ENCODE results near the gene ANKRD12. TPM values are rescaled to one million over a fixed set of nuclear protein-coding genes. Genes with fewer than 3 reads are reported as not detected.

The ANKRD12 gene
- total RNA-seq, 4 donors from 2014 or later: 43.5 to 59.7 (median 52.7) TPM

DNA sequence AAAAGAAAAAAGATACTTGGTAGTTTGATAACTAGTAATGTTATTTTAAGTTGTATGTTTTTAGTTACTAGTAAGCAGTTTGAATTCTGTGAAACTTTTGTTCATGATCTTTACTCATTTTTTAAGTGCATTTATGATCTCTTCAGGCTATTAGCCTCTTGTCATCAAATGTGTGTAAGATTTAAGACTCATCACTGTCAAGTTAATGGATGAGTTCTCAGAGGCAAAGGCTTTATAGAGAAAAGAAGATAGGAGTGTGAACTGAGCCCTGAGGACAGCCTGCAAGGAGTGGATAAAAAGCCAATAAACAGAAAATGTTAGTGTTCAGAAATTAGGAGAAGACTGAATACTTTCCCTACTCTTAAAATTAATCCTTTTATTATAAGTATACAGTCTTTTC, 20.6 kb upstream of the ANKRD12 start:
- H3K27ac ChIP-seq: peak overlapping the region in 3 of 4 donors; percentile 86 to 95 (median 89)
- peaks cover 0 to 92% (median 72%) of the 10 kb centered on the region in 4 donors for H3K4me1 ChIP-seq
- no peak overlapping the region for H3K4me3 ChIP-seq

DNA sequence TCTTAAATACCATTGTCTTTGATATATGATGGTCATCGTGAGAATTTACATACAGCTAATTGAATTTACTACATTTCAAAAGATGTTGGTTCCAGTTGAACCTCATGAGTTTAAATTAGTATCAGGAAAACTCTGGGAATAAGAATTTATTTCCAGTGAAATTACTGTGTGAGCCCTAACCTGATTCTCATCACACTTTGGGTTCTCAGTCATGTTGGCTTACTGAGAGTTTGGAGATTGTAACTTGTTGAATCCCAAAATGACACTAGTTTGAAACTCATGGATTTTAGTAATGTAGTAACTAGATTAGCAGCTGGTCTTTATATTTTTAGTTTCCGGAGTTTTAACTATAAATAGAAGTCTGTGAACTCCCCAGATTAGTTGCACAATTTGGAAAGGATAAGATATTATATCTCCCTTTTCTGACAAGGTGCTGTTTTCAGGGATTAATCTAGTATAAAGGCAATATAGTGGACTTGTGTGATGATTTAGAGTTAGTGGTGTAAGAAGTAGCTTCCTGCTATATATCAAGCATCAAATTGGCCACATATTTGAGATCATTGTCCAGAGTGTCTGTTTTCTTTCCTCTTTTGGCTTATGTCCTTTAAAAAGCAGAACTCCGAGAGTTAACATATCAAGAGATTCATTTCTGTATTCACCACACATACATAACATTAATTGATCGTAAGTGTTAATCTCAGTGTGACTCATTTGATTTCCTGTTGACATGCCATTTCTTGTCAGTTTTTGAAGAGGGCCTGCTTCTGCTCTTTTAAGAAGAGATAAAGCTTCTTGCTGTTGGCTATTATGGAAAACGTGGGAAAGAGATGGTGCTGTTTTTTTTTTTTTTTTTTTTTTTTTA, 18.4 kb upstream of the ANKRD12 start:
- no peak for TF ChIP-seq POLR2A (IDR thresholded peaks at IDR 0.05)
- TF ChIP-seq EP300 (IDR thresholded peaks at IDR 0.05): peak in 1 of 2 donors; percentile 16
- TF ChIP-seq, protein P1, sequence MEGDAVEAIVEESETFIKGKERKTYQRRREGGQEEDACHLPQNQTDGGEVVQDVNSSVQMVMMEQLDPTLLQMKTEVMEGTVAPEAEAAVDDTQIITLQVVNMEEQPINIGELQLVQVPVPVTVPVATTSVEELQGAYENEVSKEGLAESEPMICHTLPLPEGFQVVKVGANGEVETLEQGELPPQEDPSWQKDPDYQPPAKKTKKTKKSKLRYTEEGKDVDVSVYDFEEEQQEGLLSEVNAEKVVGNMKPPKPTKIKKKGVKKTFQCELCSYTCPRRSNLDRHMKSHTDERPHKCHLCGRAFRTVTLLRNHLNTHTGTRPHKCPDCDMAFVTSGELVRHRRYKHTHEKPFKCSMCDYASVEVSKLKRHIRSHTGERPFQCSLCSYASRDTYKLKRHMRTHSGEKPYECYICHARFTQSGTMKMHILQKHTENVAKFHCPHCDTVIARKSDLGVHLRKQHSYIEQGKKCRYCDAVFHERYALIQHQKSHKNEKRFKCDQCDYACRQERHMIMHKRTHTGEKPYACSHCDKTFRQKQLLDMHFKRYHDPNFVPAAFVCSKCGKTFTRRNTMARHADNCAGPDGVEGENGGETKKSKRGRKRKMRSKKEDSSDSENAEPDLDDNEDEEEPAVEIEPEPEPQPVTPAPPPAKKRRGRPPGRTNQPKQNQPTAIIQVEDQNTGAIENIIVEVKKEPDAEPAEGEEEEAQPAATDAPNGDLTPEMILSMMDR (IDR thresholded peaks at IDR 0.05): no peak
- 38 to 40% methylated on average over 5 of the region's 5 CpGs for WGBS, 2 donors
- Histone ChIP-seq H3K36me3 (peaks cover 0 to 6% (median 0%) of the 10 kb centered on the region in 3 donors), H3K27ac (peak overlapping the region in 3 of 4 donors; percentile 86 to 95 (median 89)), H3K4me3 (peak overlapping the region in 1 of 4 donors; percentile 4), H3K4me1 (peaks cover 0 to 97% (median 66%) of the 10 kb centered on the region in 4 donors), H3K27me3 (no peaks in the 10 kb centered on the region), H3K9me3 (no peaks in the 10 kb centered on the region)
- no peak for DNase-seq (ENCODE audit: low spot score in 2 of 2)

More for the DNA sequence above, 20.6 kb upstream of the ANKRD12 start:
- Histone ChIP-seq H3K36me3 (no peaks in the 10 kb centered on the region), H3K27me3 (no peaks in the 10 kb centered on the region), H3K9me3 (no peaks in the 10 kb centered on the region)
- TF ChIP-seq POLR2A (IDR thresholded peaks at IDR 0.05) (no peak), EP300 (IDR thresholded peaks at IDR 0.05) (no peak)
- TF ChIP-seq, protein P1 (IDR thresholded peaks at IDR 0.05): no peak
- no peak for DNase-seq (ENCODE audit: low spot score in 2 of 2)

DNA sequence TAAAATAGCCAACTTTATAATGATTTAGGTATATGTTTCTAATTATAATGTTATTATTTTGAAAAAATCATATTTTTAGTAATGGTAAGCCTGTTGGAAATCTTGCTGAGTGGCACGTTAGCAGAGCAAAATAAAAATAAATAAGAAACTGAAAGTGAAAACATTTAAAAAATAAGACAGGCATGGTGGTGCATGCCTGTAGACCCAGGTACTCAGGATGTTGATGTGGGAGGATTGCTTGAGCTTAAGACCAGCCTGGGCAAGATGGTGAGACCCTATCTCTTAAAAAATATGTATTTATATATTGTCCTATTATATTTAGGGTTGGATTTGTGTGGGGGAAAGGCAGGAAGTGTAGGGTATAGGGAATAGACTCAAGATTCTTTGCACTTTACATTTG, 15.8 kb upstream of the ANKRD12 start:
- peak overlapping the region in 2 of 4 donors; percentile 51 to 89 for H3K27ac ChIP-seq

DNA sequence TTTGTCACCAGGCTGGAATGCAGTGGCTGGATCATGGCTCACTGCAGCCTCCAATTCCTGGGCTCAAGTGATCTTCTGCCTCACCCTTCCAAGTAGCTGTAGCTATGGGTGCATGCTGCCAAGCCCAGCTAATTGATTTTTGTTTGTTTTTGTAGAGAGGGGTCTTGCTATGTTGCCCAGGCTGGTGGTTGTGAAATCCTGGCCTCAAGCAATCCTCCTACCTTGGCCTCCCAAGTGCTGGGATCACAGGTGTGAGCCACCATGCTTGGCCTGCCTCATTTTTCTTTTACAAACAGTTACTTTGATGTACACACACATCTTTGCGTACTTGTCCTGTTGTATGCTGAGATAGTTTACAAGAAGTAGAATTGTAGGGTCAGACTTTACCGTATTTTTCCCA, 13.1 kb upstream of the ANKRD12 start:
- no peak for DNase-seq (ENCODE audit: low spot score in 2 of 2)
- Histone ChIP-seq H3K27me3 (no peaks in the 10 kb centered on the region), H3K27ac (no peak overlapping the region), H3K36me3 (peaks cover 0 to 52% (median 5%) of the 10 kb centered on the region in 3 donors), H3K9me3 (no peaks in the 10 kb centered on the region), H3K4me3 (no peak overlapping the region), H3K4me1 (peaks cover 0 to 55% (median 20%) of the 10 kb centered on the region in 4 donors)
- WGBS, 2 donors: 96 to 98% methylated on average over 2 of the region's 2 CpGs
- TF ChIP-seq EP300 (IDR thresholded peaks at IDR 0.05) (no peak), POLR2A (IDR thresholded peaks at IDR 0.05) (no peak)
- TF ChIP-seq, protein P1 (IDR thresholded peaks at IDR 0.05): no peak

More for the DNA sequence above, 15.8 kb upstream of the ANKRD12 start:
- Histone ChIP-seq H3K4me3 (no peak overlapping the region), H3K9me3 (no peaks in the 10 kb centered on the region), H3K4me1 (peaks cover 0 to 71% (median 46%) of the 10 kb centered on the region in 4 donors), H3K27me3 (no peaks in the 10 kb centered on the region), H3K36me3 (peaks cover 0 to 28% (median 0%) of the 10 kb centered on the region in 3 donors)
- 21 to 25% methylated on average over 1 of the region's 1 CpG for WGBS, 2 donors
- no peak for DNase-seq (ENCODE audit: low spot score in 2 of 2)
- TF ChIP-seq POLR2A (IDR thresholded peaks at IDR 0.05) (no peak), EP300 (IDR thresholded peaks at IDR 0.05) (no peak)
- TF ChIP-seq, protein P1 (IDR thresholded peaks at IDR 0.05): no peak

DNA sequence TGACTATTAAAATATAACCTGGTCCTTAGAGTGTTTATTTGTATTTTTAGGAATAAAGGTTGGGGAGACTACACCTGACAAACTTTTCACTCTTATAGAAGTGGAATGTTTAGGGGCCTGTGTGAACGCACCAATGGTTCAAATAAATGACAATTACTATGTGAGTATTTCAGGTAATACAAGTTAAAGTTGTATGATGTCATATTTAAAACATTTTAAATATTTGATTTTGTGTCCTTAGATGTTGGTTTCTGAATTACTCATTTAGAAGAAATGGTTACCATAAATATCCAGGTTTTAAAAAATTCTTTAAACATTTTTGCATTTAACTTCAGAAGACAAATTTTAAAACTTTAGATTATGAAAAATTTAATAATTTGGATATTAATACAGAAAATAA, 11.8 kb upstream of the ANKRD12 start:
- 93 to 95% methylated on average over 1 of the region's 1 CpG for WGBS, 2 donors
- Histone ChIP-seq H3K27me3 (no peaks in the 10 kb centered on the region), H3K4me3 (no peak overlapping the region), H3K27ac (no peak overlapping the region), H3K4me1 (peaks cover 0 to 42% (median 8%) of the 10 kb centered on the region in 4 donors), H3K36me3 (peaks cover 0 to 65% (median 5%) of the 10 kb centered on the region in 3 donors), H3K9me3 (no peaks in the 10 kb centered on the region)
- no peak for TF ChIP-seq EP300 (IDR thresholded peaks at IDR 0.05)
- no peak for TF ChIP-seq POLR2A (IDR thresholded peaks at IDR 0.05)
- TF ChIP-seq, protein P1 (IDR thresholded peaks at IDR 0.05): no peak
- no peak for DNase-seq (ENCODE audit: low spot score in 2 of 2)

Measured in tibial nerve (tissue), 4 donors.